Muscle of arm (tissue), 14 donors: ENCODE results near the gene CNTN4. TPM values are rescaled to one million over a fixed set of nuclear protein-coding genes. Genes with fewer than 3 reads are reported as not detected.
"Not testable (repeated sequence)": the region's sequence is repeated elsewhere in the genome, so short reads cannot be mapped to it uniquely, and the experiment has no call there.

ENCODE experiments used
- DNase-seq: peaks from one replicate; pipeline ENCODE4 v3.0.0-alpha.2; 2013
- long read RNA-seq, 11 donors: transcript quantifications; one replicate each; lab custom pipeline, GENCODE V29; 2026
- polyA plus RNA-seq, 12 donors: library from polyadenylated mRNA; unstranded; fragments of 120-200 nt; gene quantifications; one replicate each; pipeline ENCODE4 v1.2.1, GENCODE V29; 2013; ENCODE audit not compliant: insufficient read length in 12 of 12

CNTN4 gene
- polyA plus RNA-seq = 10 to 100 TPM in 3 of 12 donors, 1 to 10 TPM in 8, not detected in 1; 5.9 to 32.9 (median 7.9) TPM
- long read RNA-seq, donor 1, partial matches to known transcripts = 7 of 8 reads
- long read RNA-seq, donor 1, other reads (novel, unspliced or antisense) = 0 of 8 reads
- long read RNA-seq, donor 2, full-length matches to known transcripts = 2 of 2 reads
- long read RNA-seq, donor 2, partial matches to known transcripts = 0 of 2 reads
- long read RNA-seq, donor 2, other reads (novel, unspliced or antisense) = 0 of 2 reads
- long read RNA-seq, donor 3, full-length matches to known transcripts = 1 of 1 reads
- long read RNA-seq, donor 3, partial matches to known transcripts = 0 of 1 reads
- long read RNA-seq, donor 3, other reads (novel, unspliced or antisense) = 0 of 1 reads
- long read RNA-seq, donor 4 = 0 reads
- long read RNA-seq, donor 5, full-length matches to known transcripts = 2 of 2 reads
- long read RNA-seq, donor 5, partial matches to known transcripts = 0 of 2 reads
- long read RNA-seq, donor 5, other reads (novel, unspliced or antisense) = 0 of 2 reads
- long read RNA-seq, donor 6 = 0 reads
- long read RNA-seq, donor 7 = 0 reads
- long read RNA-seq, donor 8, partial matches to known transcripts = 0 of 2 reads
- long read RNA-seq, donor 8, other reads (novel, unspliced or antisense) = 0 of 2 reads
- long read RNA-seq, donor 9, partial matches to known transcripts = 0 of 1 reads
- long read RNA-seq, donor 9, other reads (novel, unspliced or antisense) = 0 of 1 reads
- long read RNA-seq, donor 10, partial matches to known transcripts = 0 of 1 reads
- long read RNA-seq, donor 10, other reads (novel, unspliced or antisense) = 0 of 1 reads
- long read RNA-seq, donor 11 = 0 reads

- peak; percentile 84 for DNase-seq
Measured at GRCh38 chr3:2098398-2099027, at the start of gene CNTN4. Gene CNTN4 (plus strand): TSS chr3:2098866.

GRCh38 chr3:2061360-2061759, 37.3 kb upstream of the CNTN4 start:
- DNase-seq = no peak

- no peak for DNase-seq
Measured at GRCh38 chr3:2071531-2071930, 27.1 kb upstream of the CNTN4 start.

GRCh38 chr3:2078821-2079220, 19.8 kb upstream of the CNTN4 start:
- DNase-seq = no peak

GRCh38 chr3:2082871-2083480, 15.7 kb upstream of the CNTN4 start:
- peak; percentile 30 for DNase-seq

- not testable (repeated sequence) for DNase-seq
Measured at GRCh38 chr3:2083558-2083957, 15.1 kb upstream of the CNTN4 start.

GRCh38 chr3:2090095-2090911, 8.4 kb upstream of the CNTN4 start:
- DNase-seq = no peak

GRCh38 chr3:2092758-2093157, 5.9 kb upstream of the CNTN4 start:
- DNase-seq = no peak

GRCh38 chr3:2094941-2095340, 3.7 kb upstream of the CNTN4 start:
- DNase-seq = no peak

- peak; percentile 40 for DNase-seq
Measured at GRCh38 chr3:2096216-2096615, 2.5 kb upstream of the CNTN4 start.

GRCh38 chr3:2097641-2098191, 950 bp upstream of the CNTN4 start:
- DNase-seq = no peak

GRCh38 chr3:2099028-2099671, 484 bp downstream of the CNTN4 start:
- peak; percentile 49 for DNase-seq

GRCh38 chr3:2099779-2100191, 1.1 kb downstream of the CNTN4 start:
- DNase-seq = peak; percentile 31

- DNase-seq = no peak
Measured at GRCh38 chr3:2106438-2106837, 7.8 kb downstream of the CNTN4 start.

- DNase-seq = no peak
Measured at GRCh38 chr3:2110597-2111117, 12.0 kb downstream of the CNTN4 start.

GRCh38 chr3:2114617-2115275, 16.1 kb downstream of the CNTN4 start:
- DNase-seq = no peak

- DNase-seq = no peak
Measured at GRCh38 chr3:2130726-2131125, 32.1 kb downstream of the CNTN4 start.

- DNase-seq = no peak
Measured at GRCh38 chr3:2133146-2133545, 34.5 kb downstream of the CNTN4 start.

GRCh38 chr3:2137651-2138050, 39.0 kb downstream of the CNTN4 start:
- no peak for DNase-seq
